A204.1 (cell line): ENCODE results near the gene CCNB2.

Experiments used
- FAIRE-seq: peaks from 2 replicates; lab custom pipeline; 2012; peaks lifted over from hg19 to GRCh38; lab: Jason Lieb, UNC

The CCNB2 gene

GRCh38 chr15:59168536-59168935 lies 63.6 kb downstream of the CCNB2 start:
- no peak for FAIRE-seq

DNA sequence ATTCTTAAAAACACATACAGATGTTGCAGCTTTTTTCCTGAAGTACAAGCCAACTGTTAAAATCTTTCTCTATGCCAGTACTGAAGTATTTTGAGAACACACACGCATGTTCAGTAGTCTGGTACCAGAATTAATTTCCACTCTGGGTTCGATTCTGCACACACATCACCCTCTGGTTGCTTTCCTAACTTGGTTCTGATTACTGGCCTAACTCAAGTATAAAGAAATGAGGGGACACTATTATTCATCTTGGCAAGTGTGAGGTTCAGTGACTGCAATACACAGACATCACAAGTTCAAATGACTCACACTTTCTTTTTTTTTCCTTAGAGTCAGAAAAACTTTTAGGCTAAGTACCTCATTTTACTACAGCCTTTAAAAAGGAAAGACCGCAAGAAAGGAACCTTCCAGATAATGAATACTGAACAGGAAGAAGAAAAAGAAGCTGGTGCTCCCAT lies 64.3 kb downstream of the CCNB2 start:
- no peak for FAIRE-seq

- FAIRE-seq: no peak
Observed at GRCh38 chr15:59170295-59171066, 65.5 kb downstream of the CCNB2 start.

DNA sequence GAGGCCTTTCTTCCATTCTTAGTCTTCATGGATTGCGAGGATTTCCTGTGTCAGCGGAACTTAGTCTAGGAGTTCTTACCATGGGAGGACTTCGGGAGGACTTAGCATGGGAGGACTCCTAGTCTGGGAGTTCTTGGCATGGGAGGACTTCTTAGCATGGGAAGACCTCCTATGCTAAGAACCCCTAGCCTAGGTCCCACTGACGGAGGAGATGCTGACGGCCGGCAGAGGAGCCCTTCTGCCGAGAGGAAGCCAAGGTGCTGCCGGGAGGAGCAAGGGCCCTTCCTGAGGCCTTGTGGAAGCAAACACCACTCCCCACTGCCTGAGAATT lies 66.1 kb downstream of the CCNB2 start:
- no peak for FAIRE-seq

GRCh38 chr15:59172289-59172901 lies 67.4 kb downstream of the CCNB2 start:
- FAIRE-seq: no peak

DNA sequence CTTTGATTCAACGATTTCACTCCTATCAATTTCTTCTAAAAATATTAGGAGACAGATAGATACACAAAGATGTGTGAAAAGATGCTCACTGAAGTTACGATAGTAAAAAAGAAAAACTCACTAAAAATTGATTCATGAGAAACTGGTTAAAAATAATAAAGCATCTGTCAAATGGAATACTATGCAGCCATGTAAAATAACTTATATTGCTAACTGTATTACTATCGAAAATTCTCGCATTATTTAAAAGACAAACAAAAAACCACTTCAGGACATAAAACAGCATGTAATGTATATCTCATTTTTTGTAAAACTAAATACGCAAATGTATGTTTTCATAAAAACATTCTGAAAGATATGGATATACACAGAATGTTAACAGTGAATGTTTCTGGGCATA lies 68.2 kb downstream of the CCNB2 start:
- no peak for FAIRE-seq

GRCh38 chr15:59174151-59174834 lies 69.3 kb downstream of the CCNB2 start:
- no peak for FAIRE-seq
